ENCODE data around the gene A2M.

A2M gene

DNA sequence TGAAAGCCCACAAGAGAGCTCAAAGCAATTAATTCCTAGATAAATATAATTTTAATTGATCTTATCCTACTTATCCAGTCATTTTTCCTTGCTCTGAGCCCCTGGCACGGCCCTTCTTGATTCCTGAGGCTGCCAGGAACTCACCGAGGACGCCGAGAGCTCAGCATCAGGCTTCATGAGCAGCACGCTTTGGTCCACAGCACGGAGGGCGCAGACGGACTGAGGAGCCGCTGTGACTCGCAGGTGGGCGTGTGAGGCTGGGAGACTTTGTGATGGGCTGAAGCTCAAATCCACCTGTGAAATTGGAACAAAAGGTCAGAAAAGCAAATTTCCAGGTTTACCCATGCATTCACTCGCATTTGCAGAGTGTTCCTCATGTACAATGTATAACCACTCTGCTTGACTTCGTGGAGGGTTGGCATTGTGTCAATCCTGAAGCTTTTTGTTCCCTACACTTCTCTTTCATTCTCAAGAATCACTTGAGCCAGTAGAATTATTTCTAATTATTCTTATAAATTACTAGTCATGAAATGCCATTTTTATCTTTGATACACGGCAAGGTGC is 17.2 kb downstream of the A2M start:
- no peak for DNase-seq (ENCODE audit: low read depth)

DNA sequence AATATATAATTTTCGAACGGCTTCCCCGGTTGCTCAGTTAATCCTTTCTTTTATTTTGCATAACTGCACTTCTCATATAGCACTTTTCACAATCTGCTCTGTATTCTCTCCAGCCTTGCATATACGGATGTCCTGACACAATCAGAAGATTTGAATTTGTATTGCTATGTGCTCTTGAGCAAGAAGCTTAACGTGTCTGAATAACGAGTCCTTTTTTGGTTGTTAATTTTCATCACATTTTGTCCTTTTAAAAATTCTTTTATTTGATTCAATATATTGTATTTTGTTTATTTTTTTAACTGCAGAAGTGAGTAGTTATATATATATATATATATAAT is 17.6 kb downstream of the A2M start:
- DNase-seq (ENCODE audit: low read depth) = no peak

DNA sequence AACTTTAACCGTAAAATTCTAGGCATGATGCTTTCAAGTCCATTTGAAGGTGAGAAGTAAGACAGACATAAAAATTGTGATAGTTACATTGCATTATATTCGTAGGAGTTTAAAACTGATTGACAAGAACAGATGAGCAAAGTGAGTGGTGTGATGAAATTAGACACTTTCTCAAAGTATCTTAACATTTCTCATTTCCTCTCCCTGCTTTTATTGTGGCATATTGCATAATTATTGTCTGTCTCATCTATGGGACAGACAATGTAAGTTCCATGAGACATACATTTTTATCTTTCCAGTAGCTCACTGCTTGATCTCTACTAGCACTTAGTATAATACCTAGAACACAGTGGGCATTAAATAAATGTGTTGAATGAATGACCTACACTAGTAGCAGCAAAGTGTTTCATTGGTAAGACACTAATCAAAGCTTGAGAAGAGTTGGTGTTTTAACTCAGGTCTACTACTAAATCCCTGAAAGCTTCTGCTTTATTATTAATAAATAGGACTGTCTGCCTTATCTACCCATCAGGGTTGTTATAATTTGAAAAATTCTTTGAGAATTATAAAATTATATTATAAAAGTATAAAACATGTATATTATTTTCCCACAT is 19.0 kb downstream of the A2M start:
- no peak for DNase-seq (ENCODE audit: low read depth)

DNA sequence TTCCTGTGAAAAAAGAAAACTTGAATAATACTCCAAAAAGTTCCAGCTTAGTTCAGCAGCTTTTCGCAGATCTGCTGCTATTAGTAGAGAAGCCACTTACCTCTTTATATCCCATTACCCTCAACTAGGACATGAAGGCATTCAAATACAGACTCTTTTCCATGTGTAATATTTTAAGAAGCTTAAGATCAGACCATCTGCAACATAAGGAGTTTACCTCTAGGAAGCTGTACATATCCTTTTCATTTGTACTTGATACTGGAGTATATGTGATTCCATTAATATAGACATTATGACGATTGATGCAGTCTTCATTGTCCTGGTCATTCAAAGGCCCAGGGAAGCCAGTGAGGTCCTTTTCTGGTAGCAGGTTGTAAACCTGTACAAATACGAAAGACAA is 20.4 kb downstream of the A2M start:
- no peak for DNase-seq (ENCODE audit: low read depth)

DNA sequence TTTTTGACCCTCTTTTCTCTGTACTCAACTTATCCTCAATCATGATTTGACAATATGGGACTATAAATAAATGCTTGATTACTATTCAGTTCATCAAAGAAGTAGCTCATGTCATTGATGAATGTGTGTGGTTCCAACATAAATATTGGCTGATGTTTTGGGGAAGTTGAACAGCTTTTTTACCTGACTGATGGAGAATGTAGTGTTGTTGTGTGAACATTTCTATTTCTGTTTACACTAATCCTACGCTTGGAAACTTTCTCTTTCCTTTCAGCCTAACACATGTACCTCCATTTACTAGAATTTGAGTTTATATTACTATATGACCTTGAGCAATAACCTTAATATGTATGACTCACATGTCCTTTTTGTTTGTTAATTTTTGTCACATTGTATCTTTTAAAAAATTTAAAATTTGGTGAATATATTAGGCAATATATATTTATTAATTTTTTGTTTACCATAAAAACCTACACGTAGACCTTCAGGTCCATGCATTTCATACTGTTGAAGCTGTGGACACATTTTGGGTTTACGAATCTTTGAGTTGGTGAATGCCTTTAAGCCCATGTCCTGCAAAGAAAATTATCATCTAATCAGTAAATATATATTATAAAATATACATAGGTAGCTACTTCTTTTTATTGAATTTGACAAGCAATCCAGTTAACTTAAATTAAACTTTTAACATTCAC is 21.1 kb downstream of the A2M start:
- DNase-seq (ENCODE audit: low read depth) = no peak

DNA sequence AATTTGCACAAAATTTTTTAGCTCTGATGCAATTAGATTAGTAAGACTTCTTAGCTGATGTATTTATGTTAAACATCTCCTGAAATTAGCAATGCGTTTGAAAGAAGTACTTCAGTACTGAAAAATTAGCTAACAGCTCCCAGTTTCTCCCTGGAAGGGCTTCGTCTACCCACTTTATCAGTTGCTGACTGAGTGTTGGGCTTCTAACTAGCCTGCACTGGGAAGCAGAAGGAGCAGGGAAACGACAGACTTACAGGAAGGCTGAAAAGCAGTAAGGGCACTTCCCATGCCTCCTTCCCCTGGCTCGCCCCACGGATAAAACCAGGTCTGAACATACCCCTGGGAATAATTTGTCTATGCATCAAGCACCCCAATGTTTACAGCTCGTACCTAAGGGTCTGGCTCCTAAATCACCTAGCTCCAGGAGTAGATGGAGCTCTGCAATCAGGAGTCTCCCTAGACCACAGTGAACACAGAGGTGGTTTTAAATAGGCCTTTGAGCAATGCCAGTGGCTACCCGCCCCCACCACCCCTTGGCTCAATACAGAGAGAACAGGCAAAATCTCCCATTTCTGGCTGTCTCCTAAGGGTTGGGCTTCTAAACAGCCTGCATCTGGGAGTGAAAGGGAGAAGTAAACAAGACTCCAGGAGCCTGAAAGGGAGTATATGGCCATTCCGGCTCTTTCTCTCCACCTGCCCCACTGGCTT is 23.7 kb downstream of the A2M start:
- no peak for DNase-seq (ENCODE audit: low read depth)

- no peak for DNase-seq (ENCODE audit: low read depth)
These were observed 25.5 kb downstream of the A2M start for GRCh38 chr12:9090220-9090619.

- no peak for DNase-seq (ENCODE audit: low read depth)
These were observed 28.5 kb downstream of the A2M start for GRCh38 chr12:9087087-9087835.

- DNase-seq (ENCODE audit: low read depth) = no peak
These were observed 29.6 kb downstream of the A2M start for GRCh38 chr12:9086087-9086486.

DNA sequence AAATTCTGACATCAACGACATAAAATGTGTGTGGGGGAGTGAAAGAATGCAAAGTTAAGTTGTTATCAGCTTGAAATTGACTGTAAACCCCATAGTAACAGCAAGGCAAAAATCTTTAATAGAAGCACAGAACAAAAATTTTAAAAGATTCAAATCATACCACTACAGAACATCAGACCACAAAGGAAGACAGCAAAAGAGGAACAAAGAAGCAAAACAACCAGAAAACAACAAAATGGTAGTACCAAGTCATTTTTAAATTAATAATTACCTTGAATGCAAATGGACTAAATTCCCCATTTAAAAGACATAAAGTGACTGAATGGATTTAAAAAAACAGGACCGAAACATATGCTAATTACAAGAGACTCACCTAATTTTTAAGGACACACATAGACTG is 31.3 kb downstream of the A2M start:
- DNase-seq (ENCODE audit: low read depth) = no peak

DNA sequence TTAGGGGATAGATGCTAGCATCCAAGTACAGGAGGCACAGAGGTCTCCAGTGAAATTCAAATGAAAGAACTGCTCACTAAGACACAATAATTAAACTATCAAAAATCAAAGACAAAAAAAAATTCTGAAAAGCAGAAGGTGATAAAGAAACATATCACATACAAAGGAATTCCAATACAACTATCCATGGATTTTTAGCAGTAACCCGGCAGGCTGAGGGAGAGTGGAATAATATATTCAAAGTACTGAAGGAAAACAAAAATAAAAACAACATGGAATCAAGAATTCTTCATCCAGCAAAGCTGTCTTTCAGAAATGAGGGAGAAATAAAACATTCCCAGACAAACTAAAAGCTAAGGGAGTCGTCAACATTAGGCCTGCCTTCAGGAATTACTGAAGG is 31.9 kb downstream of the A2M start:
- no peak for DNase-seq (ENCODE audit: low read depth)

- no peak for DNase-seq (ENCODE audit: low read depth)
These were observed 33.9 kb downstream of the A2M start for GRCh38 chr12:9081667-9082427.

DNA sequence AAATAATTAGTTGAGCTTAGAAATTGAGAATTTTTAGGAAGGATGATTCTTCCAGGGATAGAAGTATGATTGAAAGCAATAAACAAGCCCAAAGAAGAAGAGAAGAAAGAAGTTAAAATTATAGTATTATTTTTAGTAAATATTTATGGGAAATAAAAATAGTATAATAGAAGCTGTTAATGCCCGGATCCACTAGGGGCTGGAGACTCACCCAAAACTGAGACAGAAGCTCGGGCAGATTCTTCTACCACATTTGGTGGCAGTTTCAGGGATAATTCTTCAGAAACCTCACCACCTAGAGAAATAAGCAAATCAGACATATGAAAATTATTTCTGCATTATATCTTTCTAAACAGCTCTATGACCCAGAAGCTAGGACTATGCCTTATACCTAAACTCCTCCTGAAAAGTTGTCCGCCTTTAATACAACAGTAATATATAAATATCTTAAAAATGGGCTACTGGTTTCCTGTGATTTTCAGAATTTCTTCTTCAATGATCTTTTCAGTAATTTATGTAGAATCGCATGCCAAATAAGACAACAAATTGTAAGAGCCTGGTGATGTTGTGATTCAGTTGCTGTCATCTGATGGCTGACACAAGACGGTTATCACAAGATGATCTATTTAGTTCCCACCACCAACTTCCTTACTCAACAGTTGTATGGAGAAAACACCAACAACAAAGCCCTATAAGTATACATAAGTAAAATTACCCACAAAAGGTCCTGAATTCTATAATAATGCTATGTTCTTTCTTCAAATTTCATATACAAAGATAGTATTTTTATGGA is 35.6 kb downstream of the A2M start:
- no peak for DNase-seq (ENCODE audit: low read depth)

- DNase-seq (ENCODE audit: low read depth) = no peak
These were observed 36.6 kb downstream of the A2M start for GRCh38 chr12:9079082-9079481.

DNA sequence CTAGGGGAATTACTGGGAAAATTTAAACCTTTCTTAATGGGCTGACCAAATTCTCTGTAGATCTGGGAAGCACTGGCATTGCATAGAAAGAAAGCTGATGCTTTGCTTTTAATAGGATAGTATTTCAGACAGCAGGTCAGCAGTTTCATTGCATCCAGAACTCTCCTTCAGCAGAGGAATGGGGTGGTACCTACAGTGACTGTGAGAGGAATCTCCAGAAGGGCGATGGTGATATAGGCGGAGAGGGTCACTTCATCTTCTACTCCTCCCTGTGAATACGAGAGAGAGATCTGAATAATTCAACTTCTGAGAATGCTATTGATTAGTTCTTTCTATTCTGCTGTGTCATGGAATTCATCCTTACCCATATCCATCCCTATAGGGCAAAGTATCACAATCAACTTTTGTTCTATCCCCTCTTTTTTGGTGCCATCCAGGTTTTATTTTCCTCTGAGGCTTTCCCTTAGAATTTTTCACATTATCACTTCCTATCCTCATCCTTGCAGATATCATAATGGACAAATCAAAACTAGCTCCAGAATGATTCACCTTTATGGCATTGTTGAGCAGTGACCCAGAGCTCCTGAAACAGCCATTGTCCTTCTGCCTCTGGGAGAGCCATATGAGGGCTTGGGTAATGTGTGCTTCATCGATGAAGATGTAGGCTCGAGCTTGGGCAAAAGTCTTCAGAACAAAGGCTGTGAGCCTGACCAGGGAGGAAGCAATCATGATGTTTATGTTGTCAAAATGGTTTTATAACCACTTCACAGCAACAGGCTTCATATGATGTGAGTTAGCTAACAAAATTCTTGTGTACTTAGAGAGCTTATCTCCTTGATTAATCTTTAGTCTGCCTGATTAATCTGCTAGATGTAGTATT is 38.3 kb downstream of the A2M start:
- no peak for DNase-seq (ENCODE audit: low read depth)

GRCh38 chr12:9076733-9077132 is 39.0 kb downstream of the A2M start:
- no peak for DNase-seq (ENCODE audit: low read depth)

- DNase-seq (ENCODE audit: low read depth) = no peak
These were observed 40.6 kb downstream of the A2M start for GRCh38 chr12:9075138-9075535.

DNA sequence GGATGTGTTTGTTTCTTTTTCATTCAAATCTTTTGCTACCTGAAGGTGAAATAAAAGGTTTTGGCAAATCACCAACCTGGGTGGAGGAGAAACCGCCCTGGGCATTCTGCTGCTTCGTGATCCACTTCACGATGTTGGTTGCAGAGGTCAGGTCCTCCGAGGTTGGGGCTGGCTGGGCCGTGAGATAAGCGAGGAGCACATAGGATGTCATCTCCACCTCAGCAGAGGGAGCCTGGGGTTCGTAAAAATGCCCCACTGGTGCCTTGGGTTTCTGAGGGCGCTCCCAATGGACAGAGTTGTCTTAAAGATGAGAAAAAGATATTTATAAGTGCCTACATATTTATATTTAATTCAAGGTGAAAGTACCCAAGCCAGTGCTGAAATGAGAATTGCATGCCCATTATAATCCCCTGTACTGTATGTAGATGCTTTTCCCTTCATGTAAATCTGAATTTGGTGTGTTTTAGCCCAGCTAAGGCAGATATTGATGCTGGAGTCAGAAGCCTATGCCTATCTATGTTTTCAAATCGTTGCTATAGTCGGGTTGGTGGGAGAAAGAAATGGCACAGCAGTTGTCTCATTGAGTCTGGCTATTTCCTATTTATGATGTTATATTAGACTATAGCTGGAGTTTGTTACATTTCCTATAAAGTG is 41.1 kb downstream of the A2M start:
- DNase-seq (ENCODE audit: low read depth) = no peak

DNA sequence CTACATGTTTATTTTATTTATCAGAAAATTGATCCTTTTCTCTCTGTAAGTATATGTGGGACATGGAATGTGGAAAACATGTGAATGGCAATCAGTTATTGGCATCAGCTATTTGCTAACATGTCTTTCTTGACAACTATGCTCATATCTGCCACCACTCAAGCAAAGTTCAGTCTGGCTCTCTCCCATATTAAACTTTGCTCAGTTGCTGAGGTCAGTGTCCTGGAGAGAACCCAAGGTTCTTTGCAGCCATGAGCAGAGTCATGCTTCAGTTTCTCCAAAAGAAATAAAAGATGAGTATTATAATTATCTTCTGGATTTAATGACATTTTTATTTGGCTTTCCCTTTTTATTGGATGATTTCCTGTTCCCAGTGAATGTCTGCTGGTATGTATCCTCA is 42.6 kb downstream of the A2M start:
- no peak for DNase-seq (ENCODE audit: low read depth)

Measured in activated gamma-delta T cell treated with anti-CD3 and anti-CD28 coated beads, Interleukin-2, amount 50 U/mL, for 16 hours (primary cell).